Measurements from ENCODE around the gene FGGY. TPM values are rescaled to one million over a fixed set of nuclear protein-coding genes. Genes with fewer than 3 reads are reported as not detected.
"Not testable (repeated sequence)": the region's sequence is repeated elsewhere in the genome, so short reads cannot be mapped to it uniquely, and the experiment has no call there.

FGGY gene
- total RNA-seq, 1 experiment from 2014 or later, result 9.7 TPM

DNA sequence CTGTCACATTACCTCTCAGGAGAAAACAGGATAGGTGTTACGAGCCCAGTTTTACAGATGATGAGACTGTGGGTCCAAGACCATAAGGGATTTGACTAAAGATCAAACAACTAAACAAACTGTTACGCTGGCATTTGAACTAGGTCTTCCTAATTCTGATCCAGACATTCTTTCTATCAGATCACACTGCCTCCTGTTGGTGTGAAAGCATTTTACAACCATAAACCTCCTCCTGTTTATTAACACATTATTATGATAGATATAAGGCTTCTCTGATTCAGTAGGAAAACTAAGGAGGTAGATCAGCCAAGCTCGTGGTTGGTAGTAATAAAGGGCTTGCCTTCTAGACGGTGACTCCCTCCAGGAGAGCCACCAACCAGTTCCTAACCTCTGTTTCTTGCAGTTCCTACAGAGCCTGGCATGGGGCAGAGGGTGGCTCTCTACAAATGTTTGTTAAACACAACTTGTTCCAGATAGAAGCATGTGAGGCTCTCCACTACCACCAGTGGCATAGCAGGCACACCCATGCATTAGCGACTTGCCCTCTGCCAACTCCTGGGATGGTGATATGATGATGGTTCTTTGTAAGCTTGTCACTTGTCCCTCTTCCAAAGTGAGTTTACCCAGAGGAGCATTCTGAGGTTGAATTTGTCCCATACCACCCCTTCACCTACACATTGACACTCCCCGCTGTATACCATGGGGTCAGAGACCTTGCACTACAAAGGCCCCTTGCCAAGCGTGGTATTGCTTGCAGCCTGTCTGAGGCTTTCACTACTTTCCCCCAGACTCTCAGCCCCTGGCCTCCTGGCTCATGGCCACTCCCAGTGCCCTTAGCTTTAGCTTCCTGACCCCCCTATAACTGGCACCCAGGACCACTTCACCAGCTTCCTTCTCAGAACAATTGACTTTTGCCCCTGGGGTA, 421.4 kb downstream of the FGGY start:
- DNase-seq (ENCODE audit: low read depth), result no peak

DNA sequence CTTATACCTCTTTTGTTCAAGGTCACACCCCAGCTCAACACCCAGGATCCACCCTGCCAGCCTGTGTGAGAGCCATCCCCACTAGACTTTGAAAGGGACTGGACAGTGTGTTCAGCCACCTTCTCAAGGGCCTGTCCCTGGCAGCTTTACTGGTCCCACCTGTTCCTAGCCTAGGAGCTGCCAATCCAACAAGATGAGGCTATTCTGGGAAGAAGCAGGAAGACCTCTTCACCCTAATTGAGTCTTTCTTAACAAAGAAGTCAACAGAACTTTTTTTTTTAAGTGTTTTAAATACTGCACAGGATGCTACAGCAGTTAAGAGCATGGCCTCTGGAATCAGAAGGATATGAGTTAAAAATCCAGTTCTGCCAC, 422.1 kb downstream of the FGGY start:
- no peak for DNase-seq (ENCODE audit: low read depth)

DNA sequence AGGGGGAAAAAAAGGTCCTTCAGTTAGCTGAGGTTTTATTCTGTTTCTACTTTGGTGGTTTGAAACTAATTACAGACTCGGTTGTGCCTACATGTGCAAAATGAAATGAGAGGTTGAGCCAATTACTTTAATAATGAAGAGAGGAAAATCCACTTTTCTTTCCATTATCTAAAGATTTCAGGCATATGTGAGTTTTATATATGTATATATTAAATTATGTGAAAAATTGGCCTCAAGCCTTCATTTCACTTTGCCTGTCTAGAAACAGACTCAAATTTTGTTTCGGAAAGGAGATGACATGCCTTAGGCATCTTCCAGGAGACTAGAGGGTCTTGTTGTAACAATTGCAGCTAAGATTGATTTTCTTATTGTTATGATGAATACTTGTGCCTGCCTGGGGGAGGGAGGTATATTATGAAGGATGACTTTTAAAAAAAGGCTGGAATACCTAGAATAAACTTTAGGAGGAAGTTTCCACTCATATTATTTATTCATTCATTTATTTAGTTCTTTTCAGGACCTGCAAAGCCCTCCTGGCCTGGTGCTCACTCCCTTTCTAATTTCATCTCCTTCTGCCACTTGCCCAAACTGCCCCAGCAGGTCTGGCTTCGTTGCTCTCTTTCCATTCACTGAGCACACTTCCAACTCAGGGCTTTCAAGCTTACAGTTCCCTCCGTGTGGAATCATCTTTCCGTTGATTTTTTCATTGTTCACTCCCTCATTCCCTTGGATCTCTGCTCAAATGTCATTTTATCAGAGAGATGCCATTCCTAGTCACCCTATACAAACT, 423.6 kb downstream of the FGGY start:
- no peak for DNase-seq (ENCODE audit: low read depth)

DNA sequence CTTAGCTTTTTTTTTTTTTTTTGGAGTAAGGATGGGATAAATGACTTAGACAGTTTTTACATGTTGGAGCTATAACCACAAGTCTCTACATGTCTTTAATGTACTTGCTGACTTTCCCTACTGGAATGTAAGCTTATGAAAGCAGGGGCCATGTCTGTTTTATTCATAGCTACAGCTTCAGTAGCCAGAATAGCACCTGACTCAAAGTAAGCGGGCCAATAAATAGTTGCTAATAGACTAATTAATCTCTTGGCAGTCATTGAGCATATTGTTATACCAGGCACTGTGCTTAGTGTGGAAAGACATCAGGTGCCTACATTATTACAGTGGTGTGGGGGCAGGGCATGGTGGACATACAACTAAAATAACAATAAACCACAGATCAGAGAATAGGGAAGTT, 433.4 kb downstream of the FGGY start:
- peak; percentile 58 for DNase-seq (ENCODE audit: low read depth)

DNA sequence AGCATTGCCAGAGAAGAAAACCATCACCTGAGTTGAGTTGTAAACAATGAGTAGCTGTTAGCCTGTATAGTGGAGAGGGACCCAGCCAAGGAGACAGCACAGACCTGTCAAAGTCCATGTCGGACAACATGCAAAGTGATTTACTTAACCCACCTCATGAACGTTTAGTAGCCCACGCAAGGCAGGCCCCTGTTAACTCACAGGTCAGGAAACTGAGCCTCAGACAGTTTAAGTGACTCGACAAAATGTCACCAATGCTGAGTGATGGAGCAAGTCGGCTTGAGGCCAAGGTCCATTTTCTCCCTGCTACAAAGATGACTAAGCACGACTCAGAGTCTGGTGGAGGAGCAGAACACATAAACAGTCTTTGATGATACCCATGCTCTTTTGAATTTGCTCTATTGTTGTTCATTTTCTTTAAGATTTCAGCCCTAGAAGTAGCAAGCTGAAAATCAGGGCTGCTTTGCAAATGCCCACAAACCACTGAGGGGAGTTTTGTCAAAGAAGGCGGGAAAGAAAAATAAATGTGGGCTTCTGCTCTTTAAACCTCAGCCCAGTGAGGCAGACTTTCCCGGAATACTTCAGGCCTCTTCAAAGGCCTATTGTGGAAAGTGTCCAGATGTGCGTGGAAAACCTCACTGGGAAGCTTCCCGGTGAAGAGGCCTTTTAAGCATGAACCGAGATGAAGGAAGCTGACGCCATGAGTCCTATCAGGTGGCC, 434.0 kb downstream of the FGGY start:
- DNase-seq (ENCODE audit: low read depth), result peak; percentile 93

DNA sequence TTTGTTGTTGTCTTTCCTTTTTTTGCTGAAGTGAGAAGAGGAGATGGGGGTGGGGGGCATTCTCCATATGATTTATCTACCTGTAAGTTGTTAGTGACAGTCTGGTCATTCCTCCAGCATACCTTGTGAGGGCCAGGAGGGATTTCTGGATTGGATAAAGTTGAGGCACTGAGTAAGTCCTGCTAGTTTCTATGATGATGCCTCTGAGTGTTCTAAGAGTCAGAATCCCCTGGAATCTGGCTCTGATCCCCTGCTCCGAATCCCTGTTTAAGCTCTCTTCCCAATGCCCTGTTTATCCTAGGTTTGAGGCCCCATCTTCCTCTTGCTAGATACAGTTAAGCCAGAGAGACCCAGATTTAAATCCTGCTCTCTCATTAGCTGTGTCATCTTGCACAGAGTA, 434.7 kb downstream of the FGGY start:
- DNase-seq (ENCODE audit: low read depth), result no peak

DNA sequence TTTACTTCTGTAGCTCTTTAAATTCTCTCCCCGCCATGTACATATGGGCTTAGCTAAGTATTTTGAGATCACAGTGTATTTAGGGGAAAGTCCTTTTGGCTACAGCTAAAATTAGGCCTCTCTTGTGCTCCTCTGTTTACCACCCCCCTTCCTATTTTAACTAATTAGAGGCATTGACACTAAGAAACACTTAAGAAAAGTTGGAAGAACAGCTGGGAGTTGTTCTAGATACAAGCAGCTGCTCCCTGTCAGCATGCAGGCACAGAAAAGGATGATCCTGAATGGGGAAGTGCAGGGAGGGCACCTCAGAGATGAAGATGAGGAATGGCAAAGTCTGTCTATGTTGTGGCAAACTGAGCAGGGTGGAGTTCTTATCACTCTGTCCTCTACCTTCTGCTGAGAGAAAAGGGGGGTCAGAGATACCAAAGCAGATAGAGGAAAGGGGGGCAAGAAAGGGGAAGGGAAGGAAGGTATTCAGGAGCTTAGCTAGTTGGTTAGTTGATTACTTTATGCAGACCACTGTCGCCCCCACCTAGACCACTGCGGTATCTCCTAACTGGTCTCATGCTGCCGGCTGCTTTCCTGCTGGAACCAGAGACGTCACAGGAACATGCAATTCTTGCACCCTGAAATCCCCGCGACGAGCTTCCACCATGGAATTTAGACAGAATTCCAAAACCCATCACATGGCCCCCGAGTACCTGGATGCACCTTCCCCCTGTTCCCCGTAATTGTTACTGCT, 435.5 kb downstream of the FGGY start:
- DNase-seq (ENCODE audit: low read depth), result no peak

DNA sequence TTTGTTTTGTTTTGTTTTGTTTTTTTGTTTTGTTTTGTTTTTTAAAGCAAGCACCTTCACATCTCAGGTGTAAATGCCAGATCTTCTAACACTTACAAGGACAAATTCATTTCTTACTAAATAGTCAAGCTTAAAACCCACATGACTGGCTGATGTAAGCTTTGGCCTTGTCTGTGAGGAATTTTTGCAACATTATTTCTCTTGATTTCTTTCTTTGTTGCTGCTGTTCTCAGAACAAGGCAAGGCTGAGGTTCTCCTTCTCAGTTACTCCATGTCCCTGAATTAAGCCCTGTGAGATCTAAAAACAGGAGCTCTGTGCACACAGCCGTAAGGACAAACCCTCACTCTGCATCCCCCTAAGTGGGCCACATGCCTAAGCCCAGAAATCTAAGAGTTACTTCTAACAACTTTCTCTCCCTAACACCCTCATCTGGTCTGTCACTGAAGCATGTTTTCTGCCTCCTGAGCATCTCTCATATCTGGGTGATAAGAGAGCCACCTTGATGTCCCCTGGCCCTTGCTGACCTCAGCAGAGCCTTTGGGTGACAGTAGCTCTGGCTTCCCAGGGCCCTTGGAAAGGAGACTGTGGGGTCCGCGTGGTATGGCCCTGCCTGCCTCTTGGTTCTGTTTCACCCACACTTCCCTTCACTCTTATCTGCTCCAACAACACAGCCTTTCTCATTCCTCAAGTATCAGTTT, 436.7 kb downstream of the FGGY start:
- DNase-seq (ENCODE audit: low read depth), result no peak

DNA sequence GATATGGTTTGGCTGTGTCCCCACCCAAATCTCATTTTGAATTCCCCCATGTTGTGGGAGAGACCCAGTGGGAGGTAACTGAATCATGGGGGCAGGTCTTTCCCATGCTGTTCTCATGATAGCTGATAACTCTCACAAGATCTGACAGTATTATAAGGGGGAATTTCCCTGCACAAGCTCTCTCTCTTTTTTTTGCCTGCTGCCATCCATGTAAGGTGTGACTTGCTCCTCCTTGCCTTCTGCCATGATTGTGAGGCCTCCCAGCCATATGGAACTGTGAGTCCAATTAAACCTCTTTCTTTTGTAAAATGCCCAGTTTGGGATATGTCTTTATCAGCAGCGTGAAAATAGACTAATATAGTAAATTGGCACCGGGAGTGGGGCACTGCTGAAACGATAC, 439.0 kb downstream of the FGGY start:
- DNase-seq (ENCODE audit: low read depth), result not testable (repeated sequence)

DNA sequence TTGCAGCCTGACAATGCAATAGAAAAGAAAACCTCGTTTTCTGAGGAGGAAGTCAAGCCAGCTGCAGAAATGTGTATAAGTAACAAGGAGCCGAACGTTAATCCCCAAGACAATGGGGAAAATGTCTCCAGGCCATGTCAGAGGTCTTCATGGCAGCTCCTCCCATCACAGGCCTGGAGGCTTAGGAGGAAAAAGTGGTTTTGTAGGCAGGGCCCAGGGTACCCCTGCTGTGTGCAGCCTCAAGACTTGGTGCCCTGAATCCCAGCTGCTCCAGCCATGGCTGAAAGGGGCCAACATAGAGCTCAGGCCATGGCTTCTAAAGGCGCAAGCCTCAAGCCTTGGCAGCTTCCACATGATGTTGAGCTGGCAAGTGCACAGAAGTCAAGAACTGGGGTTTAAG, 439.9 kb downstream of the FGGY start:
- DNase-seq (ENCODE audit: low read depth), result no peak

DNA sequence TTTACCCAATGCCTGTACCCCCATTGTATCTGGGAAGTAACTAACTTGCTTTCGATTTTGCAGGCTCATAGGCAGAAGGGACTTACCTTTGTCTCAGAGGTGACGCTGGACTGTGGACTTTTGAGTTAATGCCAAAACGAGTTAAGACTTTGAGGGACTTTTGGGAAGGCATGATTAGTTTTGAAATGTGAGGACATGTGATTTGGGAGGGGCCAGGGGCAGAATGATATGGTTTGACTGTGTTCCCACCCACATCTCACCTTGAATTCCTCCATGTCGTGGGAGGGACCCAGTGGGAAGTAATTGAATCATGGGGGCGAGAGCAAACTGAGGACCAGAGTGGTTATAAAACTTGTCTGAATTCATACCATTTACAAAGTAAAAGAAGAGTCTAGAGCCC, 440.7 kb downstream of the FGGY start:
- DNase-seq (ENCODE audit: low read depth), result no peak

DNA sequence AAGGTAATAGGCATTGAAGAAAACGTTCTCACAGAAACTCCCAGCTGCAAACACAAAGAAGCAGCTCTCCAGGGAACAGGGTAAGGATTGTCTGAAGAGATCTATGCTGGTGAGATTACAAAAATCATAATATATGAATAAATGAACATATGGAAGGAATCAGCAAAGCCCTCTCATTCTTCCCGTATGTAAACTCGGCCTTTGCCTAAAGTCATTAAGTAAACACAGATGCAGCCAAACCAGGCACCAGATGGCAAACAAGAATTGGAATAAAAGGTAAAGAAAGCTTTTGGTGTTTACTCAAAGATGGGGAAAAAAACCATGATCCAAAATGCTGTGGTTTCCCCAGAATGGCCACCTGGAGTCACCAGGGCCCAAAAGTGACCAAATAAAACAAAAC, 441.3 kb downstream of the FGGY start:
- DNase-seq (ENCODE audit: low read depth), result no peak

DNA sequence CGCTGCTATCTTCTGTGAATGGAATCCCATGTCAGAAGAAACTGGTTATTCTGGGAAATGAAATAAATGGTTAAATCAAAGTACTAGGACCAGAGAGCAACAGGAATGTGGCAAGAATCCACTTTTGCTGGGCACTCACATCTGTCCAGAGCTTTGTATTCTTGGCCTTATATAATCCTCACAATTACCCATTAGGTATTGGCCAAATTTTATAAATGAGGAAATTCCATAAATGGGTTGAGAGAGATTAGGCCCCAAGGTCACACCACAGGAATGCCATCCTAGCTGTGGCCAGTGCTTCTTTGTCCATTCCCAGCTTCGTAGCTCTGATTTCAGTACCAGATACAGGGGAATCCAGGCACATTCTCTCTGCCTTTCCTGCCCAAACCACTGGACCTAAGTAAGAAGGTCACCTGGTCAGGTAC, 441.7 kb downstream of the FGGY start:
- DNase-seq (ENCODE audit: low read depth), result no peak

DNA sequence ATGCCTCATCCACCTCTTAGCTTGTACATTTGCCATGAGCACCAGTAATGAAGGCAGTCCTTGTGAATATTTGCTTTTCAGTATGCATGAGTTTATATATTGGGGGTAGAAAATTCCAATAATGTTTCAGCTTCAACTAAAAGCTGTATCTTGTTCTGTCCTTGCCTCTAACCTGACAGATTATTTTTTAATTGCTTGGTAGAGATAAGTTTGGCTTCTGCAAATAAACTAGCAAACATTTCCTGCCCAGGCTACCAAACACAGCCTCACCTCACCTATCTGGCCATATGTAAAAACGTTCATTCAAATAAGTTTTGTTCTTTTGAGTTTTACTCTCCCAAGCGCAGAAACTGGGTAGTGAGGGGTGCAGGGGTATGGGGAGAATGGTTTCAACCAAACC, 442.2 kb downstream of the FGGY start:
- no peak for DNase-seq (ENCODE audit: low read depth)

DNA sequence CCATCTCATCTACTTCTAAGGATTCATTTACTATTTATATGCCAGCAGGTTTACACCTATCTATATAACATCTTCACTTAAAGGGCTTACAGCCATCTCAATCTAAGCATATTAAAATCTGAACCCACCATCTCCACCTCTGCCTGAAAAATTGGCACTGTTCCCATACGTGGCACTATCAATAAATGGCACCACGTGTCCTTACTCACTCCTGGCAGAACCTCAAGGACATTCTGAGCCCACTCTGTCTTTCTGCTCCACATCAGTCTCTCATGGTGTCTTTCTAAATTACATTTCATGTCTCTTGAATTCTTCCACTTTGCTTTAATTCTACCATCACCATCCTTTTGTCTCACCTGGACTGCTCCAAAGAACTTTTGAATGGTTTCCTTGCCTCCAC, 445.6 kb downstream of the FGGY start:
- no peak for DNase-seq (ENCODE audit: low read depth)

DNA sequence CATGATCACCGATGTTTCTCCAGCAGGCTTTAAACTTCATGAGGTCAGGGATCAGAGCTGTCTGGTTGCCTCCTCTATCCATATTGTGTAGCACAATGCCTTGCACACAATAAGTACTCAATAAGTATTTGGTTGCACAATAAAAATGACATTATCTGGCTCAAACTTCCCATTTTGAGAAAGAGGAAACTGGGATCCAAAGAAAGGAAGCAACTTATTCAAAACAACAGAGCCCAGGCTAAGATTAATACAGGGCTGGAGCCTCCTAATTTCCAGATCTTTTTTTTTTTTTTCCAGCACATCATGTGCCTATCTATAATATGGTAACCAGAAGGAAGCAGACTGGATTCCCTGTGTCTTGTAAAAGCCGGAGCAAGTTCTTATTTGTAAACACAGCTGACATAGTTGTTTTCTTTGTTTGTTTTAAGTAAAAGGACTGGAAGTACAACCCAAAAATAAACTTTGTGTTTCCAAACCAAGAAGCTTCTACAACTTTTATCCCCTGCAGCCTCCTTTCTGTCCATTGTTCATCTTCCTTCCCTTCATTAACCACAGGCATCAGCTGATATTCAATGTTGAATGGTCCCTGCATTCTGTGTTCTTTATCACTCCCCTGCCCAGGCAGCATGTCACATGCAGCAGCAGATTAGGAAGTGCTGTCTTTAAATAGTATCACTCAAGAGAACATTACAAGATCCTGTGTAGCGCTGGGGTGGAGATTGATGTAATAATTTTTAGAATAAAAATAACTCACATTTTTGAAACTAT, 446.6 kb downstream of the FGGY start:
- DNase-seq (ENCODE audit: low read depth), result no peak

DNA sequence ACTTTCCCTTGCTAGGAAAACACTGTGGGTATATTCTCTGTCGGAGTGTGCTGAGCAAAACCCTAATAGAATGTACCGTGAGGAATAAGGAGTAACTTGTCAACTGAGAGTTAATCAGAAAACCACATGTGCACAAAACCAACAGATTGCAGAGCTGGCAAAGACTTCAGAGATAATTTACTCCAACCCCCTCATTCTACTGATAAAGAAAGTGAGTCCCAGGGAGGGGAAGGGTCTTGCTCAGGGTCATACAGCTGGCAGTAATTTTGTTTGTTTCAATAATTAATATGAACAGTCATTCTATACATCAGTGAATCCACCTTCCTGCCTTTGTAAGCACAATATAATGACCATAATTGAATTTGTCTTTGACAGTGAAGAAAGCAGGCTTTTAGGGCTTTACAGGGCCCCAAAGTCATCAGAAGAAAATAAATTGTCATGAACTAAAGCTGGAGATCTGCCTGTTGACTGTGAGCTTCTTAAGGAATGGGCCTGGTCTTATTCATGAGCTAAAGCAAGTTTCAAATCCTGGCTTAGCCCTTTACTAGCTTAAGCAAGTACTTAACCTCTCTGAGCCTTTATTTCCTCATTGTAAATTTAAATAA, 450.6 kb downstream of the FGGY start:
- no peak for DNase-seq (ENCODE audit: low read depth)

DNA sequence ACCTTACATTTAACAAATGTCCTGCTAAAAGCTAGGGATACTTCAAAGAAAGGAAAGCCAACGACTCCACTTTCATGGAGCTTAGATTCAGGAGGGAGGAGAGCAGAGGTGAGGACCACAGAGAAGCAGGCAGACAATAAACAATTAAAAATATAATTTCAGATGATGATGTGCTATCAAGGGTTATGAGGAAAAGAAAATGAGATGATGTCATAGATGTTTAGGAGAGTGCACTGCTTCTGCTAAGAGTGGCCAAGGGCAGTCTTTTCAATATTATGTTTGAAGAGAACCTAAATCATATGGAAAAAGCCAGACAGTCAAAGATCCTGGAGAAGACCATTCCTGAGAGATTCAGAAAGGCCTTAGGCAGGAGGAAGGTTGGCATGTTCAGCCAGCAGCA, 451.2 kb downstream of the FGGY start:
- no peak for DNase-seq (ENCODE audit: low read depth)

DNA sequence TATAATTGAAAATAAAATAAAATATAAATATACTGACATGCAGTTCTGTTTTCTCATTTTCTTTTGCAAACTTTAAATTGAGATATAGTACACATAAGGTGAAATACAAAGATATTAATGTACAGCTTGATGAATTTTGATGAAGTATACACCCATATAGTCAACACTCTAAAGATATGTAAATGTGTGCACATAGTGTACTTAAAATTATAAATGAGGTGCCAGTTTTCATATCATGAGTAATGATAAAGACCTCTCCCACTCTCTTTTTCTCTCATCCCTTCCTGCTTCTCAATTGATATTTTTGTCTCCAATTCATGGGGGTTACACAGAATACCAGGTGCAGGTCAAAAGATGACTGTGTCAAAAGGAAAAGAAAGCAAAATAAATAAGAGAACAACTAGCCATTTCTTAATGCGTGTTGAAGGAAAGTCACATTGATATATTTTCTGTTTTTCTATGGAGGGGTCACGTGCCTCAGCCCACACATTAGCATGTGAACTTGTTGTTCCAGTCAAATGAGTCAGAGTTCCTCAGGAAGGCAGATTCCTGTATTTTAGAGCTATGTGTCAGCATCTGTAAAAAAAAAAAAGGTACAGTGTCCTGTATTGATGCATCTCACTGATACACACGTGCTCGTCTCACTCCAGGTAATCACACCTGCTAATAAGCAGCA, 453.6 kb downstream of the FGGY start:
- peak; percentile 91 for DNase-seq (ENCODE audit: low read depth)
